Activated CD4-positive, CD25-positive, alpha-beta regulatory T cell treated with anti-CD3 and anti-CD28 coated beads, Interleukin-2, amount 50 U/mL, for 72 hours (primary cell): ENCODE measurements around the gene TRIM66.

Experiments used
- DNase-seq: peaks from one replicate; pipeline ENCODE4 v3.0.0; 2021

The TRIM66 gene

DNA sequence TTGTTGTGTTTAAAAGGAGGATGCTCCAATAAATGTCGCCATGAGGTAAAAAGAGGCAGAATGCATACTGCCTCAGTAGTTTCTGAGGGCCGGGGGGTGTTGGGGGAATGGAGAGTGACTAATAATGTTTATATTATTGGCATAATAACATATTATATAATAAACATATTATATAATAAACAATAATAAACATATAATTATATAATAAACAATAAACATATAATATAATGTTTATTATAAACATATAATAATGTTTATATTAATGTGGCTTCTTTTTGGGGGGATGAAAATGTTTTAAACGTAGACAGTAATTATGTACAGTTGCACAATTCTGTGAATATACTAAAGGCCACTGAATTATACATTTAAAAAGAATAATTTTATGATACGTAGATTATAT, 35.6 kb downstream of the TRIM66 start:
- no peak for DNase-seq

GRCh38 chr11:8642196-8642841, 40.1 kb downstream of the TRIM66 start:
- no peak for DNase-seq

- no peak for DNase-seq
These were observed 41.1 kb downstream of the TRIM66 start for GRCh38 chr11:8641332-8641731.

DNA sequence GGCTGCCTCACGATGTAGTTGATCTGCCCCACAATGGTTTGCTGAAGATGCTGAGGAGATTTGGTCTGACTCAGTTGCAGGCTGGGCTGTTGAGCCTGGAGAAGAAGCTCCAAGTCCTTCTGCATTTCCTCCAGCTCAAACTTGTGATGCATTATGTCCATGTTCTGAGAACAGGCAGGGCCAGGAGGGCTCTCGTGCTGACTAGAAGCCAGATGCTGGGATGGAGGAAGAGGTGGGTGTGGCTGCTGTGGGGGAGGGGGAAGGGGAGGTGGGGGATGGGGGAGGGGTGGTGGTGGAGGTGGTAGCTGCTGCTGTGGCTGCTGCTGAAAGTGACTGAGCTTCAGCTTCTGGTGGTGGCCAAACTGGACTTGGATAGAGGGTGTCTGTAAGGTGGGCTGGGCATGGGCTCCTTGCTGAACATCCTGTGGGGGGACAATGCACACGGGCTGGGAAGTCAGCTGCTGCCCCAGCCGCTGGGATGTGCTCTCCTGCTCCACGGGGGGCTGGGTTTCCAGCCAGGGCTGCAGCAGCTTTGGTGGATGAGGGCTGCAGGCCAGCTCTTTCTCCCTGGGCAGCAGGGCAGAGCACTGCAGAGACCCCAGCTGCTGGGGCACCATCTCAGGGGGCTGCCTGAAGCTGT, 42.1 kb downstream of the TRIM66 start:
- DNase-seq: no peak

- no peak for DNase-seq
These were observed 42.8 kb downstream of the TRIM66 start for GRCh38 chr11:8639655-8640054.

DNA sequence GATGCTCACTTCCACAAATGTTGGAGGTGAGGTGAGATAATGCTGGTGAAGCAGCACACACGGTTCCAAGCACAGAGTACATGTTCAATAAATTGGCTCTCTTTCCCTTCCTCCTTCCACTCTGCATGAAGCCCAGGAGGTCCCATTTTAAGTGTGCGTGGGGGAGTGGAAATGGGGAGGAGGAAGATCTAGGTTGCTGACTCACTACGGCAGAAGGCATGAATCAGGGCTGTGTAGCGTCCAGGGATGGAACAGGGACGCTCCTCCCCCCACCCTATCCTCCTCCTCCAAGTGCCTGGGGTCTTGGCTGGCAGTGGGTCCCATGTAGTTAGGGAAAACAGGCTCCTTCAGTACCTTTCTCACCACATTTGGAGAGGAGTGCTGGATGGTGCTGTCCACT, 44.2 kb downstream of the TRIM66 start:
- DNase-seq: no peak

DNA sequence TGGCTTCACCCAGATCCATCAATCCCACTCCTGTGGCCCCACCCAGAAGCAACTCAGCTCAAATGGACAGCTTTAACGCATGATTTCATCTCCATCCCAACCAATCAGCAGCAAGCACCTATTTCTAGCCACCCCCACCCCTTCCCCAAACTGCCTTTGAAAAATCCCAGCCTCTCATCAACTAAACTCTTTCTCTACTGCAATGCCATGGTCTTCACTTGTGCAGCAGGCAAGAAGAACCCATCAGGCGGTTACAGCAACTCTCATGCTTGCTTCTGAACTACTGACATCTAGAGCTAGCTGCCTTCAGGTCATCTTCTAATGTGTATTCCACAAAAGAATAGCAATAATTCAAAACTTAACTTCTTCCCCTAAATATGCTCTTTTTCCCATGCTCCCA, 46.3 kb downstream of the TRIM66 start:
- no peak for DNase-seq

GRCh38 chr11:8634498-8634897, 48.0 kb downstream of the TRIM66 start:
- no peak for DNase-seq

DNA sequence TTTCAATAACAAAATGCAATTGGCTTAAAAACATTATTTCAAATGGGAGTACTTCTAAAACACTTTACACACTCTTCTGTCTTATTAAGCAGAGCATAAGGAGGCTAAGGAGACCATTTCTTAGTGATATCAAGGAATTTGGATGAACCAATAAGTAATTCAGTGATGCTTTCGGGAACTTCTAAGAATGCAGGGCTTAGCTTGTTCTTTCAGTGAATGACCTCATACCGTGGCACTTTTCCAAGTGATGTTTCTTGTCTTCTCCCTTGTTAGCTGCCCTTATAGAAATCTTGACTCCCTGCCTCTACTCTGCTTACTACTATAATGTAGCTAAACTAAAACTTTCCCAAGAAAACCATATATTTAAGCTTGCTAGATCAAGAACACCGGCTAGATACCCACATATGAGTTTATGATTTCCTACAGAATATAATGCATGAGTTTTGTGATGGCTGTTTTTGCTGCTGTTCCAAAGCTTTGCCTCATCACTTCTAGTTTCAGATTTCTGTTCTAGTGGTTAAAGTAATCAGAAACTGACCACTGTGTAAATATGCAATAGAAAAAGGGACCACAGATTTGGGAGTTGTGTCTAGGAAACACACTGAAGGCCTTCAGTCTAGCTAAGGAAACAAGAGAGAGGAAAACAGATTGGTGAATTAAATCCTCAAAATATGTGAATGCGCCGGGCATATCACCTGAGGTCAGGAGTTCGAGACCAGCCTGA, 50.9 kb downstream of the TRIM66 start:
- DNase-seq: no peak

DNA sequence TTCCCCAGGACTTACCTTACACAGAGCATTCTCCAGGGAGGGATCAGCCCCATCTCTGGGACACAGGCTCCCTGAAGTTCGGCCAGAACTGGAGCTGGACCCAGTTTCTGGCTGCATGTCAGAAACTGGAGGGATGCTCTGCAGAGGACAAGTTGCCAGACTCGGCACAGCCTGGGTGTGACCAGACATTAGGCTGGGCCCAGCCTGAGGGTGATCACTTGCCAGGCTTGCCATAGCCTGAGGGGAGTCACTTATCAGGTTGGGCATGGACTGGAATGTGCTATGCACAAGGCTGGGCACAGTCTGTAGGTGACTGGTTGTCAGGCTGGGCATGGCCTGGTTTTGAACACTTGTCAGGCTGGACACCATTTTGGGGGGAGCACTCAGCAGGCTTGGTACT, 57.8 kb downstream of the TRIM66 start:
- no peak for DNase-seq

DNA sequence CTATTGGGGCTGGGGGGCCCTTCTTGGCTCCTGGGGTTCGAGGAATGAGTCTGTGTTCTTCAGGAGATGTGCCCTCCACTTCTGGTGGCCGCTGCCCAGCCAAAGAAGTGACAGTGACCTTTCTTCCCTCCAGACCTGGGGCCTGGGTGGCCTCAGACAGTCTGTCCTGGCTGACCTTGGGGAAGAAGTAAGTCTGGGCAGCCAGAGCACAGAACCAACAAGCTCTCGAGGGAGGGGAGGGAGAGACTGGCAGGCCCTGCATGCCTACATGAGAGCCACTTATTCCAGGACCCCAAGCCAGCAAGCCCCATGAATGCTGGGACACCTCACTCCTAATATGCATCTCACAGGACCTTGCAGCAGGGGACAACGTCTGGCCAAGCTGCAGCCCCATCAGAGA, 61.3 kb downstream of the TRIM66 start:
- DNase-seq: no peak

DNA sequence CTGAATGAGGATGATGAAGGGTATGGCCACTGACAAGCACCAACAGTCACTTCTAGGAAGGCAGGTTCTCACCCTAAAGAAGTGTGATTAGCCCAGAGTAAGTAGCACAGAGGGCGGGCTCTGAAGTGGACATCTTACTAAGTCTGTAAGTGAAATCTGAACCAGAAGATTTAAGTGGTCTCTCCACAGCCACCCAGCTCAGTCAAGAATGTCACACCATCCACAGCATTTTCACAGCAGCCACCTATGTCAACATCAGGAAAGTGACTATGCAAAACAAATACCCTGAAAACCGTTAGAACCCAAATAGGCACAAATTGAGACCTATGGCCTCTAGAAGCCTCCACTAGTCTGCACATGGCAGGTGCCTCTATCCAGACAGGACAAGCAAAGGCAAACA, 65.4 kb downstream of the TRIM66 start:
- no peak for DNase-seq

DNA sequence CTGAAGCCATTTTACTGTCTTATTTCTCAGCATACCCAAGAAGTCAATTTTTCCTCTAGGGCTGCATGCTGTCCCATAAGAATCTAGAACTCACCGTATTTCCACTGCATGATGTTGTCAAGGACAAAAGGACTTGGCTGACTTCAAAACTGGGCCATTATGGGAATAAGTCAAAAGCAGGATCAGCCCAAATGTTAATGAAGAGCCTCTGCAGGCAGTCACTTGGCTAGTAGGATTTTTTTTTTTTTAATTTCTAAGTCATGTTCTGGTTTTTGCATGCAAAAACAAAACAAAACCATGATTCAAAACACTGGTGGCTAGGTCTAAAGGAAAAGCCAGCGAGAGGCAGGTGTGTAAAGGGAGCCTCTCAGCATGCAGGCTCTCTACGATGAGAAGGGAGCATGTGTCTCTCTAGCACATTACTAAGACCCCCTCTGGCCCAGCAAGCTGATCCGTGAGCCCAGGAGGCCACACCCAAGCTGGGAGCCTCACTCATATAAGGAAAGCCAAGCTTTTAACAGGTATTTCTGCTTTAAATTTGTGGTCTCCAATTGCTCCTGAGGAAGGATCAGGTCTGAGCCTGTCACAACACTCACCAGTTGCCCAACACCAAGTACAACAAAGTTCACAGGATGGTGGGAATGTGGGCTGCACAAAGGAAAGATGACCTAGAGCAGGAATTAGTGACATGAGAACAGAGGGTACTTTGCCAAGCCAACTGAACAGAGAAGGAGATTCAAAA, 67.0 kb downstream of the TRIM66 start:
- DNase-seq: no peak

DNA sequence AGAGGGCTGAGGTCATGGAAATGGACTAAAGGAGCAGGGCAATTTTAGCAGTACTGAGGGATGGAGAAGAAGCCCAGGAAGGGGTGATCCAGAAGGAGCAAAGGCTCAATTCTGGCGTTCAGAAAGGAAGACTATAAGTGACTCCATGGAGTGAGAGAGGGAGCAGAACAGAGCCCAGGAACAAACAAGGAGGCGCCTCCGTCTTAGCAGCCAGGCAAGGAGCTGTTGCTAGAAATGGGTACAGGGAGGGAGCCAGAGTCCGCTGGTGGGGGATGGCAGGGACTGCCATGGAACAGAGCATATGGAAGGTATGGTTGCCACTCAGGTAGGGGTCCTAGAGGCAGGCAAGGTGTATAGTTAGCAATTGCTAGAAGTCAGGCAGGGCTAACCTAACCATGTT, 68.0 kb downstream of the TRIM66 start:
- no peak for DNase-seq

DNA sequence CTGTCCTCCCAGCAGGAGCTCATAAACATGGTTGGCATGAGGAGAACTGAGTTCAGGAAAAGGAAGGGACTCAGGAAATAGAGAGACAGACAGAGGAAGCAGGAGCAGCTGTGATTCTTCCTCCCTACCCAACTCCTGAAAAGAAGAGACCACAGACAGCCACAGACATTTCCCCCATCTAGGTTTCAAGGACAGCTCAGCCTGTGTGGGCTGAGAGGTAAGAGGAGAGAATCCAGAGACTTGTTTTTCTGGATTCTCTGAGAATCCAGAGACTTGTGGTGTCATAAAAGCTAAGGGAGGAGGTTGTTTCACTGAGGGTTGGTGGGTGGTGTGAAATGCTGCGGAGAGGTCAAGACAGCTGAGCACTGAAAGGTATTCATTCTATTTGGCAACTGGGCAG, 69.4 kb downstream of the TRIM66 start:
- DNase-seq: no peak

- no peak for DNase-seq
These were observed 69.9 kb downstream of the TRIM66 start for GRCh38 chr11:8612522-8612921.

DNA sequence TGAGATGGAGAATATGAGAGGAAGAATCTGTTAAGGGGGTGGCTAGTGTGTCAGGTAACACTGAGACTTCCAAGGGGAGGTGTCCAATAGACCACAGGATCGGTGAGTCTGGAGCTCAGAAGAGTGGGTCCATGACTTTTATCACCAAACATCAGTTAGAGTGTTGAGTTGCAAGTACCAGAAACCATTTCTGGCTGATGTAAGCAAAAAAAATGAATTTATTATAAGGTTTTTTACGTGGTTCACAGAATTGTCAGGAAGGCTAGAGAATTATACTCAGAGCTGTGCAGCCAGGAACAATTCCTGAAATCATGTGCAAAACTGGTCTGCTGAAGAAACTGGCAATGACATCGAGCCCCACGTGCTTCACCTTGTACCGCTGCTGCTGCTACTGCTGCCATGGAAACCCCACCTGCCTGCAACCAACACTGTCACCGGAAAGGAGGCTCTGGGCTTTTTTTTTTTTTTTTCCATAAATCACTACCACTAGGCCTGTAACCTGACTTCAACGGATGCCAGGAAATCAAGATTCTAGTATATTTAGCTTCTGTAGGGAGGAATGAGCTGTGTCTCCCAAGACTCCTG, 71.8 kb downstream of the TRIM66 start:
- no peak for DNase-seq

GRCh38 chr11:8608652-8609051, 73.8 kb downstream of the TRIM66 start:
- no peak for DNase-seq

- DNase-seq: no peak
These were observed 76.4 kb downstream of the TRIM66 start for GRCh38 chr11:8605971-8606563.

- DNase-seq: peak; percentile 37
These were observed 78.3 kb downstream of the TRIM66 start for GRCh38 chr11:8604078-8604723.

DNA sequence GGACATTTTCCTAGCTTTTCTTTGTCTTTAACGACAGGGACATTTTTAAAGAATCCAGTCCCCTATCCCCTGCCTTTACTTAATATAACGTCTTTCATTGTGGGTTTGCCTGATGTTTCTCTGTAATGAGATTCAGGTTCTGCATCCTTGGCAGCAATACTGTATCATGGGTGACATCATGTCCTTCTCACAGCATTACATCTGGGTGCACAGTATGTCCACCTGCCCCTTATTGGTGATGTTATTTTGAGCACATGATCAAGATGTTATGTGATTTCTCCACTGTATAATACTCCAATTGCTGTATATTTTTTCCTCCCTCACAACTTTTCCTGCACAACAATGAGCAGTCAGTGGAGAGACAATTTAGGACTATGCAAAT, 78.8 kb downstream of the TRIM66 start:
- no peak for DNase-seq

- DNase-seq: no peak
These were observed 80.9 kb downstream of the TRIM66 start for GRCh38 chr11:8601376-8602133.
